GM04504 (cell line): ENCODE data around the gene PASK.

Experiments used
- DNase-seq: peaks from one replicate; pipeline ENCODE4 v3.0.0-alpha.2; 2012; ENCODE audit warnings: low read depth

PASK gene

GRCh38 chr2:241126201-241126611, 23.1 kb downstream of the PASK start:
- DNase-seq = no peak

GRCh38 chr2:241125626-241126025, 23.6 kb downstream of the PASK start:
- DNase-seq = no peak

GRCh38 chr2:241123816-241124536, 25.3 kb downstream of the PASK start:
- DNase-seq = no peak

DNA sequence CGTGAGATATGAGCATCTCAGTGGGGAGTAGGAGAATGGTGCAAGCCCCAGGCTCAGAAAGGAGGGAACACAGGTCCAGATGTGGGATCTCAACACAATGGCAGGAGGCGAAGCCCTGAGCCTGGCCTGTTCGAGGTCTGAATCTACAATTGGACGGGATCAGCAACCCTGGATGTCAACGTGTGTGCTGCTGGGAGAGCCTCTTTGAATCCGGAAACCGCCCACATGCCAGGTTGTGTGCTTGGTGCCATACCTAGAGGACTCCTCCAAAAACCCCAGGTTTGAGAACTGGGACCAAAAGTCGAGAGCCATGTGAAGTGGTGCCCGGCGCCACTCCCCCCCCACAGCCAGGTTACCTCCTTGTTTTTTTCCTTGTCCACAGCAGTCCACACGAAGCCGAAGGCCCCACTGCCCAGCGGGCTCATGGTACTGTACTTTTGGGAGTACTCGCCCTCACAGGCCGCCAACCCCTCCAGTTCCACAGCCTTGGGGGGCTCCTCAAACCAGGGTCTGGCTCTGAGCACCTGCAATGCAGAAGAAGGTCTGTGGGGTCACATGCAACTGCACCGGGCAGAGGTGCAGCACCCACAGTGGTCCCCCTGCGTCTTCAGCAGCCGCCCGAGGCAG, 26.8 kb downstream of the PASK start:
- no peak for DNase-seq

GRCh38 chr2:241121008-241121407, 28.3 kb downstream of the PASK start:
- no peak for DNase-seq

DNA sequence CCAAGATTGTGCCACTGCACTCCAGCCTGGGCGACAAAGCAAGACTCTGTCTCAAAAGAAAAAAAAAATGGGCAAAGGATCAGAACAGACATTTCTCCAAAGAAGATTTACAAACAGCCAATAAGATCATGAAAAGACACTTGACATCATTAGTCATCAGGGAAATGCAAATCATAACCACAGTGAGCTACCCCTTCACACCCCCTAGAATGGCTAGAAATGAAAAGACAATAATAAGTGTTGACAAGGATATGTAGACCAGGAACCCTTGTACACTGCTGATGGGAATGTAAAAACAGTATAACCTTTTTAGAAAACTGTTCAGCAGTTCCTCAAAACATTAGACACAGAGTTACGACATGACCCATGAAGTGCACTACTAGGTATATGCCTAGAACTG, 28.8 kb downstream of the PASK start:
- DNase-seq = no peak

GRCh38 chr2:241118737-241119505, 30.4 kb downstream of the PASK start:
- no peak for DNase-seq

DNA sequence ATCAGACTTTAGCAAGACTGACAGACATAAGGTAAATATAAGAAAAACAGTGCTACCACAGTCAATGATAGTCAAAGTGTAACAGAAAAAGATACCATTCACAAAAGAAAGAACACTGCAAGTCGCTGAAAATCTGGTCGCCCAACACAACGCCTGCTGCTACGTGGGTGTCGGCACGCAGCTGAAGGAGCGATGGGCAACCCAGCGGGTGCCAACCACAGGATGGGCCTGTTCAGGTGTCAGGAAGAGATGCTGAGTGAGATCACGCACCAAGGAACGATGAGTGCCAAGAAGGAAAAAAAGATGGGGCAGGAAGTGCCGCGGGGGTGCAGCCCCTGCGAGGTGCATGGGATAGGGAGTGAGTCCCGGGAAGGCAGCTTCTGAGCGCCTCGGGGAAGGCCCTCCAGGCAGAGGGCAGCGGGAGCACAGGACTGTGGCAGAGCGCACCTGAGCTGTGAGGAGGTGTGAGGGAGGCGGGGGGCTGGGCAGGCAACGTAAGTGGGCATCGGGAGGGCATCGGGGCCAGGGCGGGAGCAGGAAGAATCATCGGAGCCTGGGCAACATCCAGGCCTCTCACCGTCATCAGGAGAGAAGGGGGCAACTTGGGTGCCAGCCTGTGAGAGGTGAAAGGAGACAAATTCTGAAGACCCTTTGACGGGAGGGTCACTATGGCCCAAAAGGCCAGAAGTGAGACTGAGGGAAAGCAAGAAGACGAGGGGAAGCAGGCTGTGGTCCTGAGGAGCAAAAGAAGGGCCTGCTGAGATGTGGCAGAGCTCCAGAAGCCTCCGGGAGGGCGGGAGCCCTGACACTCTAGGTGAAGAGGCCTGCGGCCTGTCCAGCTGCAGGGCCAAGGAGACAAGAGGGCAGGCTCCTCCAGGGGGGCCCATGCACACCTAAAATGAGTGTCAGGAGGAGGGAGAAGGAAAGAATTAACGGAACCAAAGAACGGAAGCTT, 32.4 kb downstream of the PASK start:
- no peak for DNase-seq

DNA sequence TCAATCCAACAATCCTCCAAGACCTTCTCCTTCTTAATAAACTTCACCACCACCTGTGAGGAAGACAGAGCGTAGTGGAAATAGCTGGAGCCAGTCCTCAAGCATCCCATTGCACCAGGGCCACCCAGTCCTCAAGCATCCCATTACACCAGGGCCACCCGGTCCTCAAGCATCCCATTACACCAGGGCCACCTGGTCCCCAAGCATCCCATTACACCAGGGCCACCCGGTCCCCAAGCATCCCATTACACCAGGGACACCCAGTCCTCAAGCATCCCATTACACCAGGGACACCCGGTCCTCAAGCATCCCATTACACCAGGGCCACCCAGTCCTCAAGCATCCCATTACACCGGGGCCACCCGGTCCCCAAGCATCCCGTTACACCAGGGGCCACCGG, 33.9 kb downstream of the PASK start:
- no peak for DNase-seq

DNA sequence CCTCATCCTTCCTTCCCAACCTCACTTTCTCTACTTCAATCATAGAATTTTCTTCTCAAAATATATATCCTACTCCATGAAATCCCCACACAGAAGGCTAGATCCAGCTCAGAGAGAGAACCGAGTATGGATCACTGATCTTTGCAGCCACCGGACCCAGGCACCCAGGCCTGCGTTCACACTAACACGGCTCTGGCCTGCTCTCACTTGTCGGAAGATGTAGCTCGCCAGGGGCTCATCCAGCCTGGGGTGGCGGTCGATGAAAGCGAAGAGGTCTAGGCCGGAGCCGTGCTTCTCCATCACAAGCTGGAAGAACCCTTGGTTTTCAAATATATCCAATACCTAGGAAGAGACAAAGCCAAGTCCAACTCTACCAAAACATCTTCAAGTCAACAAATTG, 34.4 kb downstream of the PASK start:
- no peak for DNase-seq

- DNase-seq = no peak
Measured at GRCh38 chr2:241112592-241112991, 36.7 kb downstream of the PASK start.

GRCh38 chr2:241112046-241112445, 37.2 kb downstream of the PASK start:
- DNase-seq = no peak

GRCh38 chr2:241111440-241111805, 37.8 kb downstream of the PASK start:
- DNase-seq = no peak

DNA sequence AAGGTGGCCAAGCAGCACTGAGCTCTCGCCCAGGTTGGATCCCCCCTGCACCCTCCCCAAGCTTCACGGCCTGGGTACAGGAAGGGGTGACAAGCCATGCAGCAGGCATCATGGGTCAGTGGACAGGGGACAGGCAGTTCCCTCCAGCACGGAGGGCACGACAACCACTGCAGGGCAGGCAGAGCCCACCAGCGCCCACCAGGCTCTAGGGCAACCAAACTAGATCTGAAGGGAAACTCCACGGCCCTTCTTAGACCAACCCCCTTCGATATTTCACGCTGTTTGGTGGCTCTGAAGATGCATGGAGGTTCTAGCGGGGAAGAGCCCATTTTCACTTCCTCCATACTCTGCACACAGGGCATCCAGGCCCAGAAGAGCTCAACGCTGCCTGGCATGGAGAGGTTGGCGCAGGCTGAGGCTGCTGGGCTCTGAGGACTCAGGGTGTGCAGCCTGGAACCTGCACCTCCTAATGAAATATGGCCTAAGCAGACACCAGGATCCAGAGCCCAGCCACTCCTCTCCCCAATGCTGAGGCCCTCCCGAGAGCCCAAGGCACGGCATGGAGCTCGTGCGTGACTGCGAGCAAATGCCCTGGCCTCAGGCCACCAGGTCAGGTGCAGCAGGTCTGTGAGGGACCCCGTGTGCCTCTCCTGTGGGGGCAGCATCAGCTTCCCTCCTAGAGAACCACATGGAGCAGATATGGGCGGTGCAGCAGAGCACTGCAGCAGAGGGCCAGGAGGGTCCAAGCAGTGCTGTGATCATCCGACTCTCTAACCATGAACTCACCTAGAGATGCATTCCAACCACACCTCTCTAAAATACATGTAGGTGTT, 38.4 kb downstream of the PASK start:
- DNase-seq = no peak

DNA sequence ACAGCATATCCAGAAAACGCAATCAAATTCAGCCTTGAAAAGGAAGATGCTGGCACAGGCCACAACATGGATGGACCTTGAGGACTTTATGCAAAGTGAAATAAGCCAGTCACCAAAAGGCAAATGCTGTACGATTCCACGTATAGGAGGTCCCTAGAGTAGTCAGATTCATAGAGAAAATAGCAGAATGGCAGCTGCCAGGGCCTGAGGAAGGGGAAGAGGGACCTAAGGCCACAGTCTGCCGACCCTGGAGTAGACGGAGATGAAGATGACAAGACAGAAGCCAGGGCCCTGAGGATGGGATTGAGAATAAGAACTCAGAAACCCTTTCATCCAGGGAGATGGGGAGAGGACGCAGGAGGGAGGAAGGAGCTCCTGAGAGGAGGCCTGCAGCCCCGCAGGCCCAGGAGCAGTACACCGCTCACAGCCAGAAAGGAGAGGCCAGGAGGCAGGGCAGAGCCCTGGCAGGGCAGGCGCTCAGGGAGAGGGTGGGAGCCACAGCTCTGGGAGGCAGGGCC, 39.1 kb downstream of the PASK start:
- DNase-seq = no peak

GRCh38 chr2:241109210-241110088, 39.8 kb downstream of the PASK start:
- DNase-seq = no peak

DNA sequence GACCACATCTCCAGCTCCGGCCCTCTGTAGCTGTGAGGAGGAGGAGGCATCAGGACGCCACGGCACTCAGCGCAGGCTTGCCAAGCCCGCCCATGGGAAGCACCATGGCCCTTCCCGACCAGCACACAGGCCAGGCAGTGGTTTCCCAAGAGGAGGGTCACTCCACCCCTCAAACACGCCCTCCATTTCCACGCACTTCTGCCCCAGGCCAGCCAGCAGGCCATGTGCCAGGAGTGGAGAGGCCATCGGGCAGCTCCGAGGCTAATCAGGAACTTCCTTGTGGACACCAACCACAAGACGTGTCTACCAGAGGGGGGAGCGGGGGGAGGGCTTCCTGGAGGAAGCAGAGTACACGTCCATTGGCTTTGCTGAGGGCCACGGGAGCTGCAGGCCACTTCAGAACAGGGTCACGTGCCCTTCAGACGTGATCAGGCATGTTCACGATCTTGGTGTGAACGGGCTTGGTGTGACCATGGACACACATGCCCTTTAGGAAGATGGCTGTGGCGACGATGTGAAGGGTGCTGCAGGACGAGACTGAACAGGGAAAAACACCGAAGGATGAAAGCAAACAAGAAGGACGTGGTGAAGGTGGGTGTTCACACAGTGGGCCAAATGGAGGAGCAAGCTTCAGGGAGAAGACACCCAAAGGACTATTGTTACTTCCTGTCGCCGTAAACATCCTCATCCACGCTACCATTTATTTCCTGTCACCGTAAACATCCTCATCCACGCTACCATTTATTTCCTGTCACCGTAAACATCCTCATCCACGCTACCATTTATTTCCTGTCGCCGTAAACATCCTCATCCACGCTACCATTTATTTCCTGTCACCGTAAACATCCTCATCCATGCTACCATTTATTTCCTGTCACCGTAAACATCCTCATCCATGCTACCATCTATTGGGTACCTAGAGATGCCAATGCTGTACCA, 40.7 kb downstream of the PASK start:
- no peak for DNase-seq

- no peak for DNase-seq
Measured at GRCh38 chr2:241107031-241107783, 42.1 kb downstream of the PASK start.
